ENCODE results near the gene PPP1R16B. TPM values are rescaled to one million over a fixed set of nuclear protein-coding genes. Genes with fewer than 3 reads are reported as not detected.

Gene PPP1R16B
- total and polyA plus RNA-seq, 4 donors: 2.6 to 15.0 (median 7.1) TPM

- peaks cover 0 to 5% (median 0%) of the 10 kb centered on the region in 5 donors for H3K4me1 ChIP-seq (ENCODE audit: control insufficient read depth in 5 of 5, insufficient read depth in 5 of 5, low read length in 5 of 5)
- no peak overlapping the region for H3K4me3 ChIP-seq
- DNase-seq: no peak
- no peaks in the 10 kb centered on the region for H3K36me3 ChIP-seq (ENCODE audit: control insufficient read depth in 4 of 4, insufficient read depth in 4 of 4, low read length in 4 of 4)
- WGBS, 2 donors: 88 to 94% methylated on average over 4 of the region's 4 CpGs
- H3K9me3 ChIP-seq (ENCODE audit: control insufficient read depth in 4 of 4, insufficient read depth in 3 of 4, low read length in 3 of 4): peaks cover 0 to 3% (median 0%) of the 10 kb centered on the region in 4 donors
- no peak overlapping the region for H3K9ac ChIP-seq (ENCODE audit: insufficient read depth in 1 of 2, low read length in 2 of 2)
- H3K27me3 ChIP-seq (ENCODE audit: control insufficient read depth in 3 of 3, insufficient read depth in 3 of 3, low read length in 2 of 3): peaks cover 0 to 6% (median 3%) of the 10 kb centered on the region in 3 donors
- no peak overlapping the region for H3K27ac ChIP-seq (ENCODE audit: low read depth in 1 of 2, low read length in 1 of 2)
- no peak for ATAC-seq (ENCODE audit: insufficient read depth, low FRiP score)
- TF ChIP-seq CTCF (IDR thresholded peaks at IDR 0.05; ENCODE audit: control extremely low read depth, extremely low read depth): no peak
Measured at GRCh38 chr20:38836991-38837390, 31.5 kb downstream of the PPP1R16B start.

GRCh38 chr20:38838326-38838725, 32.8 kb downstream of the PPP1R16B start:
- DNase-seq: no peak
- no peak for TF ChIP-seq CTCF (IDR thresholded peaks at IDR 0.05; ENCODE audit: control extremely low read depth, extremely low read depth)
- H3K9ac ChIP-seq (ENCODE audit: insufficient read depth in 1 of 2, low read length in 2 of 2): no peak overlapping the region
- ATAC-seq (ENCODE audit: insufficient read depth, low FRiP score): no peak
- H3K4me3 ChIP-seq: no peak overlapping the region
- peaks cover 0 to 3% (median 0%) of the 10 kb centered on the region in 4 donors for H3K9me3 ChIP-seq (ENCODE audit: control insufficient read depth in 4 of 4, insufficient read depth in 3 of 4, low read length in 3 of 4)
- WGBS, 2 donors: 84 to 86% methylated on average over 8 of the region's 8 CpGs
- H3K27me3 ChIP-seq (ENCODE audit: control insufficient read depth in 3 of 3, insufficient read depth in 3 of 3, low read length in 2 of 3): peaks cover 0 to 3% (median 3%) of the 10 kb centered on the region in 3 donors
- H3K27ac ChIP-seq (ENCODE audit: low read depth in 1 of 2, low read length in 1 of 2): no peak overlapping the region
- H3K36me3 ChIP-seq (ENCODE audit: control insufficient read depth in 4 of 4, insufficient read depth in 4 of 4, low read length in 4 of 4): no peaks in the 10 kb centered on the region
- peaks cover 0 to 7% (median 0%) of the 10 kb centered on the region in 5 donors for H3K4me1 ChIP-seq (ENCODE audit: control insufficient read depth in 5 of 5, insufficient read depth in 5 of 5, low read length in 5 of 5)

- H3K36me3 ChIP-seq (ENCODE audit: control insufficient read depth in 4 of 4, insufficient read depth in 4 of 4, low read length in 4 of 4): no peaks in the 10 kb centered on the region
- DNase-seq (no peak), ATAC-seq (ENCODE audit: insufficient read depth, low FRiP score) (no peak)
- no peak for TF ChIP-seq CTCF (IDR thresholded peaks at IDR 0.05; ENCODE audit: control extremely low read depth, extremely low read depth)
- no peak overlapping the region for H3K27ac ChIP-seq (ENCODE audit: low read depth in 1 of 2, low read length in 1 of 2)
- peaks cover 0 to 3% (median 0%) of the 10 kb centered on the region in 3 donors for H3K27me3 ChIP-seq (ENCODE audit: control insufficient read depth in 3 of 3, insufficient read depth in 3 of 3, low read length in 2 of 3)
- WGBS, 2 donors: 92 to 94% methylated on average over 4 of the region's 4 CpGs
- peaks cover 0 to 3% (median 0%) of the 10 kb centered on the region in 4 donors for H3K9me3 ChIP-seq (ENCODE audit: control insufficient read depth in 4 of 4, insufficient read depth in 3 of 4, low read length in 3 of 4)
- H3K4me3 ChIP-seq: no peak overlapping the region
- H3K9ac ChIP-seq (ENCODE audit: insufficient read depth in 1 of 2, low read length in 2 of 2): no peak overlapping the region
- peaks cover 0 to 6% (median 0%) of the 10 kb centered on the region in 5 donors for H3K4me1 ChIP-seq (ENCODE audit: control insufficient read depth in 5 of 5, insufficient read depth in 5 of 5, low read length in 5 of 5)
Measured at GRCh38 chr20:38839563-38839962, 34.1 kb downstream of the PPP1R16B start.

Data from lung (tissue), 12 donors.